SIG-M5 (cell line): ENCODE results near the gene SORCS2.

Experiments used
- DNase-seq: peaks from one replicate; lab custom pipeline; 2025; lab: John Stamatoyannopoulos, UW

Gene SORCS2

GRCh38 chr4:7325541-7325940, 133.2 kb downstream of the SORCS2 start:
- no peak for DNase-seq

GRCh38 chr4:7326306-7326692, 134.0 kb downstream of the SORCS2 start:
- no peak for DNase-seq

- no peak for DNase-seq
These were observed 134.5 kb downstream of the SORCS2 start for GRCh38 chr4:7326693-7327340.

- DNase-seq, result no peak
These were observed 135.1 kb downstream of the SORCS2 start for GRCh38 chr4:7327341-7327885.

- no peak for DNase-seq
These were observed 136.0 kb downstream of the SORCS2 start for GRCh38 chr4:7328162-7328912.

GRCh38 chr4:7328913-7329638, 136.7 kb downstream of the SORCS2 start:
- DNase-seq, result no peak

- DNase-seq, result no peak
These were observed 137.8 kb downstream of the SORCS2 start for GRCh38 chr4:7330031-7330596.

- DNase-seq, result no peak
These were observed 138.7 kb downstream of the SORCS2 start for GRCh38 chr4:7330811-7331681.

- no peak for DNase-seq
These were observed 139.3 kb downstream of the SORCS2 start for GRCh38 chr4:7331682-7332000.

GRCh38 chr4:7332216-7333023, 140.1 kb downstream of the SORCS2 start:
- DNase-seq, result no peak

GRCh38 chr4:7333024-7333780, 140.9 kb downstream of the SORCS2 start:
- DNase-seq, result no peak

- no peak for DNase-seq
These were observed 141.6 kb downstream of the SORCS2 start for GRCh38 chr4:7333801-7334421.

GRCh38 chr4:7334521-7335275, 142.4 kb downstream of the SORCS2 start:
- no peak for DNase-seq

GRCh38 chr4:7335344-7336066, 143.2 kb downstream of the SORCS2 start:
- no peak for DNase-seq

- no peak for DNase-seq
These were observed 143.8 kb downstream of the SORCS2 start for GRCh38 chr4:7336067-7336569.

- no peak for DNase-seq
These were observed 144.4 kb downstream of the SORCS2 start for GRCh38 chr4:7336732-7337131.

GRCh38 chr4:7337196-7338058, 145.1 kb downstream of the SORCS2 start:
- DNase-seq, result no peak
